Pancreas (tissue), 10 donors: ENCODE measurements around the gene ZCWPW1. TPM values are rescaled to one million over a fixed set of nuclear protein-coding genes. Genes with fewer than 3 reads are reported as not detected.
"Not testable (repeated sequence)": the region's sequence is repeated elsewhere in the genome, so short reads cannot be mapped to it uniquely, and the experiment has no call there.

Source experiments
- ATAC-seq, 4 donors: fragments of 200-7000 bp; cut with Tn5 transposase; one replicate each; pipeline versions ENCODE4 v1.8.0 to v1.9.1; 2020; ENCODE audit warnings: mild to moderate bottlenecking in 4 of 4, moderate library complexity in 4 of 4
- DNase-seq, 6 donors: peaks; one replicate each; pipeline ENCODE4 v3.0.0-alpha.2; 2020
- FAIRE-seq: peaks from 2 replicates; lab custom pipeline; 2012; peaks lifted over from hg19 to GRCh38; lab: Jason Lieb, UNC
- H3K27ac ChIP-seq, 4 donors: fragments of 200-600 bp; sonication (generic); 1 replicate in 3 of 4; 2 replicates in 1 of 4; pipeline versions ENCODE4 v1.5.0 to v1.8.0; 2020
- H3K27me3 ChIP-seq, 4 donors: fragments of 200-600 bp; one replicate each; pipeline ENCODE4 v1.8.0; 2021
- H3K36me3 ChIP-seq, 3 donors: fragments of 200-600 bp; sonication (generic) in 1 of 3; one replicate each; pipeline versions ENCODE4 v1.5.0 to v1.8.0; 2020 to 2021
- H3K4me1 ChIP-seq, 3 donors: fragments of 200-600 bp; one replicate each; pipeline ENCODE4 v1.8.0; 2021
- H3K4me3 ChIP-seq, 4 donors: fragments of 200-600 bp; sonication (generic) in 2 of 4; one replicate each; pipeline versions ENCODE4 v1.5.0 to v1.8.0; 2020 to 2021
- H3K9me3 ChIP-seq, 4 donors: fragments of 200-600 bp; one replicate each; pipeline ENCODE4 v1.8.0; 2021
- WGBS, 2 donors: extraction: QIAGEN DNeasy Blood & Tissue Kit; methylation state at CpG; one replicate each; pipeline ENCODE4 v1.1.7; 2013; 5-methylcytosine and 5-hydroxymethylcytosine counted together
- intact Hi-C, 3 donors: fragments of 100-400 bp; cut with DNase I; formaldehyde crosslinking; loops; one replicate each; pipeline versions ENCODE4 v1.11.1 to v1.14.2; 2022
- polyA plus RNA-seq, 2 donors: library from polyadenylated mRNA; stranded (reverse); fragments of 200-250 nt; gene quantifications; one replicate each; pipeline ENCODE4 v1.2.3, GENCODE V29; 2013
- total RNA-seq, 6 donors: library from RNA; stranded (reverse); fragmentation: NEBNext Ultra II Directional in 4 of 6; extraction: Animal tissue kit (Norgen Biotek cat#: 25700) in 4 of 6; gene quantifications; one replicate each; pipeline versions ENCODE4 v1.2.1 to v1.2.4, GENCODE V29; 2021 to 2023
- TF ChIP-seq, protein P1 (sequence below), 4 donors: fragments of 200-600 bp; sonication (generic) in 3 of 4; IDR thresholded peaks; one replicate each; pipeline versions ENCODE4 v1.5.0 to v1.8.0; 2021; ENCODE audit warnings: antibody characterized with exemption in 4 of 4
- donor health status: healthy with polysubstance abuse.
- donor health status: DM: no; HTN: no; CAD: no; lungs with moderate emphysema.
- donor health status: DM: no; HTN: no; CAD: no.
- donor health status: control.
- donor health status: control.
- donor health status: Bipolar disorder and iron deficiency.
- donor health status: DM: yes; HTN: yes; CAD: no.
- donor health status: DM: no; HTN: no; CAD: no.
- donor health status: DM: no; HTN: no; CAD: no.
- donor health status: DM: yes; HTN: yes; CAD: no.

Gene ZCWPW1
- total and polyA plus RNA-seq, 8 donors, result 1.6 to 18.9 (median 2.3) TPM

DNA sequence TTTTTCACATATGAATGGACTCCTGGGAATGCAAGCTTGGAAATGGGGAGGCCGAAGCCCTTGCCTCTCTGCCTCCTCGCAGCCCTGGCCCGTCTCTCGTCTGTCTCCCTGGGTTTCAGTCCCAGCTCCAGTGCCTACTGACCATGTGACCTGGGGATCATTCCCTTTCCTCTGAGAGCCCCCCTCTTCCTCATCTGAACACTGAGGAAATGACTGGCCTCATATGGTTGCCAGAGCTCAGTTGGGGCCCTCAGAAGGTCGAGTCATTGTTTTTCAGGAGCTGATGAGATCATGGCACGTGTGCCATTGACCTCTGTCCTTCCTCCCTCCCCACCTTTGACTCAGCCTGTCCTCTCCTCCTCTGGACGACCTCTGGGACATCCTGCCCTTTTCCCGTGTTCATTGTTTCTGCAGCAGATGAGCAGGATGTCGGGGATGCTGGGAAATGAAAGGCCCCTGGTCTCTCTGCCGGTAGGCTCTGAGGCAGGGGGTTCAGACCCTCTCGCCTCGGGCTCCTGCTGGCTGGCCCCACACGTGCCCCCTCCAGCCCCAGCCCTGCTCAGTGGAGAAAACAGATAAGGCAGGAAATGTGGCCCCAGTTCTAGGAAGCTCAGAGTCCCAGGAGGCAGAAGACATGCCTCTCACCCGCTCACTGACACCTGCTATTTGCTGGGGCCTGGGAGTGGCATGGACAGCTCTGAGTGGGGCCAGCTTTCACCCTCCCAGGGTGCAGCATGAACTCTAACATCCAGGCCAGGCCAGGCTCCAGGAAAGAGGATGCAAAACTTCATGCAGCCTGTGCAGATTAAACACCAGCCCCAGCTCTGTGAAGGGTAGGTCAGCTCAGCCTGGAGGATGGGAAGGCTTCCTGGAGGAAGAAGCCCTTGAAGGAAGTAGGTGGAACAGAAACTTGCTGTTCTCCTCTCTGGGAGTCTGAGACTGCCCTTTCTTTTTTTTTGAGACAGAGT is 16.1 kb upstream of the ZCWPW1 start:
- WGBS, 2 donors, result 40 to 46% methylated on average over 14 of the region's 14 CpGs
- Histone ChIP-seq H3K36me3 (no peaks in the 10 kb centered on the region), H3K4me3 (no peak overlapping the region), H3K4me1 (no peaks in the 10 kb centered on the region), H3K9me3 (no peaks in the 10 kb centered on the region), H3K27ac (peak overlapping the region in 2 of 4 donors; percentile 9 to 19), H3K27me3 (no peaks in the 10 kb centered on the region)
- ATAC-seq (peak in 3 of 4 donors; percentile 38 to 57 (median 44)), DNase-seq (peak in 3 of 6 donors; percentile 7 to 47 (median 30)), FAIRE-seq (no peak)
- TF ChIP-seq, protein P1, sequence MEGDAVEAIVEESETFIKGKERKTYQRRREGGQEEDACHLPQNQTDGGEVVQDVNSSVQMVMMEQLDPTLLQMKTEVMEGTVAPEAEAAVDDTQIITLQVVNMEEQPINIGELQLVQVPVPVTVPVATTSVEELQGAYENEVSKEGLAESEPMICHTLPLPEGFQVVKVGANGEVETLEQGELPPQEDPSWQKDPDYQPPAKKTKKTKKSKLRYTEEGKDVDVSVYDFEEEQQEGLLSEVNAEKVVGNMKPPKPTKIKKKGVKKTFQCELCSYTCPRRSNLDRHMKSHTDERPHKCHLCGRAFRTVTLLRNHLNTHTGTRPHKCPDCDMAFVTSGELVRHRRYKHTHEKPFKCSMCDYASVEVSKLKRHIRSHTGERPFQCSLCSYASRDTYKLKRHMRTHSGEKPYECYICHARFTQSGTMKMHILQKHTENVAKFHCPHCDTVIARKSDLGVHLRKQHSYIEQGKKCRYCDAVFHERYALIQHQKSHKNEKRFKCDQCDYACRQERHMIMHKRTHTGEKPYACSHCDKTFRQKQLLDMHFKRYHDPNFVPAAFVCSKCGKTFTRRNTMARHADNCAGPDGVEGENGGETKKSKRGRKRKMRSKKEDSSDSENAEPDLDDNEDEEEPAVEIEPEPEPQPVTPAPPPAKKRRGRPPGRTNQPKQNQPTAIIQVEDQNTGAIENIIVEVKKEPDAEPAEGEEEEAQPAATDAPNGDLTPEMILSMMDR (IDR thresholded peaks at IDR 0.05), result no peak
- intact Hi-C loops, result no loop called here

DNA sequence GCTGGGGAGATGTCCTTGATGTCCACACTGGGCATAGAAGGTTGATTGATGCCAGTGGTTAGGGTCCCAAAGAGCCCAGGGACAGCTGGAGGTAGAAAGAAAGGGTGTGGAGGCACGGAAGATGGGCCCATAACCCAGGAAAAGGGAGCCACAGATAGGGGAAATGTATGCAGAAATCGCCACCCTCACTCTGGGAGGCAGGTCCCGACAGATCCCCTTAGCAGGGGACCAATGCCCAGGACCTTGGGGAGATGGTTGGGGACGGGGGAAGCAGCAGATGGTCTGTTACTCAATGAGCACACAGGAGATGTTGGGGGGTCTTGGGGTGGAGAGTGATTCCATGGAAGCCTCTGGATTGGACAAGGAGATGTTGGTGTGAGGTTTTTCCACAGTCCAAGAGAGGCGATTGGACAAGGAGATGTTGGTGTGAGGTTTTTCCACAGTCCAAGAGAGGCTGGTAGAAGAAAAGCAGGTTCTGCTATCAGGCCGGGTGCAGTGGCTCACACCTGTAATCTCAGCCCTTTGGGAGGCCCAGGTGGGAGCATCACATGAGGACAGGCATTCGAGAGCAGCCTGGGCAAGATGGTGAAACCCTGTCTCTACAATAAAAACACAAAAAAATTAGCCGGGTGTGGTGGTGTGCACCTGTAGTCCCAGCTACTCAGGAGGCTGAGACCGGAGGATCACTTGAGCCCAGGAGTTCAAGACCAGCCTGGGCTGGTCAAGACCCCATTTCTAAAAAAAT is 14.8 kb upstream of the ZCWPW1 start:
- Histone ChIP-seq H3K27ac (no peak overlapping the region), H3K4me1 (no peaks in the 10 kb centered on the region), H3K4me3 (no peak overlapping the region), H3K36me3 (no peaks in the 10 kb centered on the region), H3K9me3 (no peaks in the 10 kb centered on the region), H3K27me3 (no peaks in the 10 kb centered on the region)
- intact Hi-C loops, result no loop called here
- WGBS, 2 donors, result 88% methylated on average over 9 of the region's 9 CpGs
- TF ChIP-seq, protein P1 (IDR thresholded peaks at IDR 0.05), result no peak
- FAIRE-seq (no peak), ATAC-seq (no peak), DNase-seq (peak in 3 of 6 donors; percentile 9 to 20 (median 15))

DNA sequence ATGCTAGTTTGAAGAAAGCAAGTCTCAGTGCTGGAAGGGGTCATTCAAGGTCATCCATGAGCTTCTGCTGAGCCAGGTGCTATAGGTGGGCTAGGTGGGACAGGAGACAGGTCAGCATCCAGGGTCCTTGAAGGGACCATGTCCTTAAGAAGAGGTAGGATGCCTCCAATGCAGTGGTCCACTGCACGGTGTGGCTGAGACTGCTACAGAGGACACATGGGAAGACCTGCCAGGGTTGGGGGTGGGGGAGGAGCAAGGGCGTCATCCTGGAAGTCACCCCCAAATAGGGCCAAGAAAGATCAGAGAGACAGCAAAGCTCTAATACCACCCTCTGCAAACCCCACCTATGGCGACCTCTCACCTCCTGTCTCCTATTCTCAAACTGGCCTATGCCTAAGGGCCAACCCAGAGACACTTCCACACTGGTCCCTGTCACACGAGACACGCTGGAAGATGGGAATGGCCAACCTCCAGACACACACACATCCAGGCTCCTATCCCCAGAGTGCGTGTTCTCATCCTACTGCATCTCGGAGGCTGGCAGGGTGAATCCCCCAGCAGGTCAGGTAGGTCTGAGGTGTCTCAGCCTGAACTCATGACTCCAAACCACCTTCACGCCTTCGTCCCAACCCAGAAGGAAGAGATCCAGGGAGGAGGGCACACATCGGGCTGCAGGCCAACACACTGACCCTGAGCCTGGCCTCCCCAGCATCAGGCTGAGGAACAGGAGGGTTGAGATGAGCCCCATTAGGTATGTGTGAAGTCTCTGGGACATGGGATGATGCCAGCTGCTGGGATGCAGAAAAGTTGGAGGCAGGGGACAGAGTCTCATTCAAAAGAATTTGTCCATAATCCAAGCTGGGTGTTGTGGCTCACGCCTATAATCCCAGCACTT is 13.4 kb upstream of the ZCWPW1 start:
- intact Hi-C loops, result no loop called here
- no peaks in the 10 kb centered on the region for H3K9me3 ChIP-seq
- 86 to 87% methylated on average over 11 of the region's 11 CpGs for WGBS, 2 donors
- no peaks in the 10 kb centered on the region for H3K4me1 ChIP-seq
- DNase-seq, result peak in 2 of 6 donors; percentile 21 to 25
- no peaks in the 10 kb centered on the region for H3K36me3 ChIP-seq
- TF ChIP-seq, protein P1 (IDR thresholded peaks at IDR 0.05), result no peak
- no peaks in the 10 kb centered on the region for H3K27me3 ChIP-seq
- no peak for ATAC-seq
- no peak overlapping the region for H3K4me3 ChIP-seq
- no peak for FAIRE-seq
- no peak overlapping the region for H3K27ac ChIP-seq

DNA sequence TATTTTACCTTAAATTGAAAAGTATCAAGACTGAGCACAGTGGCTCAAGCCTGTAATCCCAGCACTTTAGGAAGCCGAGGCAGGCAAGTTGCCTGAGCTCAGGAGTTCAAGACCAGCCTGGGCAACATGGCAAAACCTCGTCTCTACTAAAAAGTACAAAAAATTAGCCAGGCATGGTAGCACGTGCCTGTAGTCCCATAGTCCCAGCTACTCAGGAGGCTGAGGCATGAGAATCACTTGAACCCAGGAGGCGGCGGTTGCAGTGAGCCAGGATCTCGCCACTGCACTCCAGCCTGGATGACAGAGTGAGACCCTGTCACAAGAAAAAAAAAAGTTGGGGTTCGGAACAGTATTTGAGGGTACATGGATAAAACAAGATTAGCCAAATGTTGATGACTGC is 10.7 kb upstream of the ZCWPW1 start:
- intact Hi-C loops, H3K4me3 ChIP-seq, FAIRE-seq, H3K36me3 ChIP-seq, ATAC-seq, H3K27me3 ChIP-seq, H3K9me3 ChIP-seq, H3K27ac ChIP-seq: not testable (repeated sequence)
- WGBS, 2 donors, result 85 to 87% methylated on average over 7 of the region's 7 CpGs
- peaks cover 0 to 10% (median 7%) of the 10 kb centered on the region in 3 donors for H3K4me1 ChIP-seq
- DNase-seq, result peak in 1 of 6 donors; percentile 6

DNA sequence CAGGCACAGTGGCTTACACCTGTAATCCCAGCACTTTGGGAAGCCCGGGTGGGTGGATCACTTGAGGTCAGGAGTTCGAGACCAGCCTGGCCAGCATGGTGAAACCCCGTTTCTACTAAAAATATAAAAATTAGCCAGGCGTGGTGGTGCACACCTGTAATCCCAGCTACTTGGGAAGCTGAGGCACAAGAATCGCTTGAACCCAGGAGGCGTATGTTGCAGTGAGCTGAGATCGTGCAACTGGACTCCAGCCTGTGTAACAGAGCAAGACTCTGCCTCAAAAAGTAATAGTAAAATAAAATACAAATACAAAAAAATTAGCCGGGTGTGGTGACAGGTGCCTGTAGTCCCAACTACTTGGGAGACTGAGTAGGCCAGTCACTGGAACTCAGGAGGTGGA is 10.2 kb upstream of the ZCWPW1 start:
- FAIRE-seq, intact Hi-C loops, H3K36me3 ChIP-seq, H3K27me3 ChIP-seq, H3K9me3 ChIP-seq, H3K27ac ChIP-seq, ATAC-seq, H3K4me3 ChIP-seq: not testable (repeated sequence)
- peak in 2 of 6 donors; percentile 8 to 35 for DNase-seq
- H3K4me1 ChIP-seq, result peaks cover 0 to 10% (median 7%) of the 10 kb centered on the region in 3 donors
- WGBS, 2 donors, result 83 to 94% methylated on average over 8 of the region's 8 CpGs
